ENCODE results near the gene TRIM6. TPM values are rescaled to one million over a fixed set of nuclear protein-coding genes. Genes with fewer than 3 reads are reported as not detected.
"Not testable (repeated sequence)": the region's sequence is repeated elsewhere in the genome, so short reads cannot be mapped to it uniquely, and the experiment has no call there.

The TRIM6 gene
- total RNA-seq, 4 donors from 2014 or later = 1.7 to 9.9 (median 6.4) TPM

GRCh38 chr11:5592615-5593014 is 3.8 kb upstream of the TRIM6 start:
- Histone ChIP-seq H3K27ac (no peak overlapping the region), H3K27me3 (no peaks in the 10 kb centered on the region), H3K4me3 (no peak overlapping the region), H3K36me3 (no peaks in the 10 kb centered on the region), H3K4me1 (peaks cover 0 to 19% (median 3%) of the 10 kb centered on the region in 3 donors), H3K9me3 (no peaks in the 10 kb centered on the region)
- DNase-seq = no peak
- intact Hi-C loops (cut with DNase I) = no loop called here
- TF ChIP-seq CTCF (IDR thresholded peaks at IDR 0.05) = no peak
- TF ChIP-seq POLR2A (IDR thresholded peaks at IDR 0.05) = no peak
- WGBS, 2 donors = 71 to 95% methylated on average over 5 of the region's 5 CpGs

GRCh38 chr11:5593146-5593545 is 3.3 kb upstream of the TRIM6 start:
- 27 to 56% methylated on average over 1 of the region's 1 CpG for WGBS, 2 donors
- Histone ChIP-seq H3K9me3 (no peaks in the 10 kb centered on the region), H3K27me3 (no peaks in the 10 kb centered on the region), H3K36me3 (no peaks in the 10 kb centered on the region), H3K4me3 (no peak overlapping the region), H3K27ac (no peak overlapping the region), H3K4me1 (peaks cover 0 to 25% (median 8%) of the 10 kb centered on the region in 3 donors)
- intact Hi-C loops (cut with DNase I) = no loop called here
- TF ChIP-seq POLR2A (IDR thresholded peaks at IDR 0.05) (no peak), CTCF (IDR thresholded peaks at IDR 0.05) (no peak)
- no peak for DNase-seq

- DNase-seq = no peak
- WGBS, 2 donors = 53 to 64% methylated on average over 3 of the region's 3 CpGs
- intact Hi-C loops (cut with DNase I) = no loop called here
- no peaks in the 10 kb centered on the region for H3K36me3 ChIP-seq
- H3K27me3 ChIP-seq = no peaks in the 10 kb centered on the region
- no peak for TF ChIP-seq POLR2A (IDR thresholded peaks at IDR 0.05)
- no peak for TF ChIP-seq CTCF (IDR thresholded peaks at IDR 0.05)
- no peaks in the 10 kb centered on the region for H3K9me3 ChIP-seq
- H3K4me3 ChIP-seq = peak overlapping the region in 1 of 4 donors; percentile 76
- H3K27ac ChIP-seq = no peak overlapping the region
- peaks cover 4 to 44% (median 22%) of the 10 kb centered on the region in 3 donors for H3K4me1 ChIP-seq
Observed at GRCh38 chr11:5597953-5598352, 1.5 kb downstream of the TRIM6 start.

GRCh38 chr11:5600374-5600851 is 4.0 kb downstream of the TRIM6 start:
- peak in 5 of 6 experiments; percentile 46 to 82 (median 66) for TF ChIP-seq CTCF (IDR thresholded peaks at IDR 0.05)
- no peak for TF ChIP-seq POLR2A (IDR thresholded peaks at IDR 0.05)
- no peaks in the 10 kb centered on the region for H3K9me3 ChIP-seq
- peaks cover 0 to 7% (median 0%) of the 10 kb centered on the region in 3 donors for H3K36me3 ChIP-seq
- H3K27ac ChIP-seq = peak overlapping the region in 3 of 4 donors; percentile 59 to 67 (median 64)
- no peak overlapping the region for H3K4me3 ChIP-seq
- intact Hi-C loops (cut with DNase I) = loop anchor here (5.0 kb wide), 1 partner anchor 82 kb away; no protein-coding TSS in a partner anchor
- WGBS, 2 donors = 28 to 33% methylated on average over 9 of the region's 9 CpGs
- DNase-seq = no peak
- no peaks in the 10 kb centered on the region for H3K27me3 ChIP-seq
- peaks cover 4 to 43% (median 22%) of the 10 kb centered on the region in 3 donors for H3K4me1 ChIP-seq

GRCh38 chr11:5602791-5603190 is 6.4 kb downstream of the TRIM6 start:
- not testable (repeated sequence) for H3K4me3 ChIP-seq, H3K36me3 ChIP-seq, H3K9me3 ChIP-seq, H3K27me3 ChIP-seq, H3K27ac ChIP-seq, DNase-seq
- WGBS, 2 donors = 77 to 90% methylated on average over 4 of the region's 4 CpGs
- peaks cover 4 to 31% (median 18%) of the 10 kb centered on the region in 3 donors for H3K4me1 ChIP-seq
- intact Hi-C loops (cut with DNase I) = loop anchor here (5.0 kb wide), 1 partner anchor 80 kb away; no protein-coding TSS in a partner anchor

Measured in esophagus squamous epithelium (tissue), 5 donors.